GM12878 (cell line): Measurements from ENCODE around the gene UNKL. TPM values are rescaled to one million over a fixed set of nuclear protein-coding genes. Genes with fewer than 3 reads are reported as not detected.

Experiments
- ATAC-seq: fragments of 200-7000 bp; cut with Tn5 transposase; 3 replicates; pipeline ENCODE4 v1.9.1; 2020; ENCODE audit warnings: mild to moderate bottlenecking, moderate library complexity
- BruUV-seq: library from RNA; stranded (reverse); fragments of 400-500 nt; replicated peaks from 2 replicates; lab custom pipeline; 2021; lab: Mats Ljungman, UMichigan
- CTCF ChIA-PET: fragments of 300-600 bp; sonication (Branson Sonifier 250); formaldehyde crosslinking; extraction: SDS; loops from one replicate; lab custom pipeline; 2021; ENCODE audit warnings: inconsistent platforms; lab: Yijun Ruan, JAX
- POLR2A ChIA-PET: fragments of 350-600 bp; formaldehyde crosslinking; extraction: SDS; loops from one replicate; lab custom pipeline; 2021; ENCODE audit warnings: inconsistent platforms; lab: Charles Lee
- RAD21 ChIA-PET: fragments of 300-600 bp; sonication (Branson Sonifier 250); formaldehyde crosslinking; loops from one replicate; lab custom pipeline; 2023; ENCODE audit warnings: antibody characterized with exemption; ENCODE audit not compliant: unreplicated experiment; lab: Charles Lee
- SMC1A ChIA-PET: fragments of 300-600 bp; sonication (Branson Sonifier 250); formaldehyde crosslinking; loops from one replicate; lab custom pipeline; 2023; ENCODE audit not compliant: unreplicated experiment, uncharacterized antibody; lab: Charles Lee
- DNase-seq: peaks from one replicate; pipeline ENCODE4 v3.0.0-alpha.2; 2011; ENCODE audit warnings: low read depth, low spot score
- FAIRE-seq: peaks from 3 replicates; lab custom pipeline; 2011; peaks lifted over from hg19 to GRCh38; lab: Jason Lieb, UNC
- H2AFZ ChIP-seq: 2 replicates; pipeline ENCODE4 v1.6.0; 2011; ENCODE audit warnings: low read depth, low read length, control low read depth; ENCODE audit not compliant: control insufficient read depth
- H3K27ac ChIP-seq: 2 replicates; pipeline ENCODE4 v1.5.1; 2011; ENCODE audit warnings: control low read depth; ENCODE audit not compliant: control insufficient read depth, insufficient read depth
- H3K27me3 ChIP-seq, 2 experiments: replicated peaks in 1 of 2; 2 replicates each; pipeline versions ENCODE4 v1.6.0 to v1.6.1; 2011; ENCODE audit warnings: low read length in 1 of 2; ENCODE audit not compliant: control insufficient read depth in 2 of 2, insufficient read depth in 2 of 2
- H3K36me3 ChIP-seq, 2 experiments: 2 replicates each; pipeline ENCODE4 v1.5.1; 2011; ENCODE audit warnings: low read length in 1 of 2; ENCODE audit not compliant: control insufficient read depth in 2 of 2, insufficient read depth in 2 of 2
- H3K4me1 ChIP-seq: 2 replicates; pipeline ENCODE4 v1.6.1; 2011; ENCODE audit warnings: mild to moderate bottlenecking, low read length, moderate library complexity, mixed read lengths; ENCODE audit not compliant: control insufficient read depth, insufficient read depth
- H3K4me2 ChIP-seq: 2 replicates; pipeline ENCODE4 v1.6.0; 2011; ENCODE audit warnings: control low read depth; ENCODE audit not compliant: control insufficient read depth, insufficient read depth
- H3K4me3 ChIP-seq: fragments of 200-600 bp; sonication (generic); 2 replicates; pipeline ENCODE4 v1.5.1; 2016
- H3K79me2 ChIP-seq: 2 replicates; pipeline ENCODE4 v1.6.0; 2011; ENCODE audit warnings: low read length; ENCODE audit not compliant: control insufficient read depth, insufficient read depth
- H3K9ac ChIP-seq: 2 replicates; pipeline ENCODE4 v1.8.0; 2011; ENCODE audit warnings: low read length, control low read depth, mixed read lengths; ENCODE audit not compliant: control insufficient read depth, insufficient read depth
- H3K9me3 ChIP-seq: replicated peaks from 3 replicates; pipeline ENCODE4 v1.5.1; 2011; ENCODE audit warnings: mild to moderate bottlenecking, low read length; ENCODE audit not compliant: control insufficient read depth, insufficient read depth
- H4K20me1 ChIP-seq: 2 replicates; pipeline ENCODE4 v1.6.0; 2011; ENCODE audit not compliant: control insufficient read depth, insufficient read depth
- BCLAF1 ChIP-seq: fragments of 450-650 bp; IDR thresholded peaks from 2 replicates; pipeline ENCODE4 v1.6.1; 2017; ENCODE audit warnings: antibody characterized with exemption, mild to moderate bottlenecking, moderate library complexity
- FOS ChIP-seq: IDR thresholded peaks from 3 replicates; pipeline ENCODE4 v1.6.1; 2011; ENCODE audit warnings: borderline replicate concordance; ENCODE audit not compliant: insufficient read length; ENCODE audit errors: extremely low read depth
- HDGF ChIP-seq: fragments of 450-650 bp; IDR thresholded peaks from 2 replicates; pipeline ENCODE4 v1.6.1; 2016; ENCODE audit warnings: antibody characterized with exemption
- IRF3 ChIP-seq: fragments of 450-650 bp; IDR thresholded peaks from 2 replicates; pipeline ENCODE4 v1.6.1; 2014; ENCODE audit warnings: mild to moderate bottlenecking
- MEF2B ChIP-seq: fragments of 450-650 bp; IDR thresholded peaks from 2 replicates; pipeline ENCODE4 v1.6.1; 2018; ENCODE audit warnings: mild to moderate bottlenecking, moderate library complexity; ENCODE audit not compliant: partially characterized antibody, poor library complexity, severe bottlenecking
- POLR2A ChIP-seq: IDR thresholded peaks from 2 replicates; pipeline ENCODE4 v1.6.1; 2011; ENCODE audit warnings: low read depth, mild to moderate bottlenecking, low read length
- RAD21 ChIP-seq: IDR thresholded peaks from 2 replicates; pipeline ENCODE4 v1.6.1; 2011; ENCODE audit warnings: mild to moderate bottlenecking, low read depth, low read length, moderate library complexity; ENCODE audit not compliant: insufficient read depth
- RAD51 ChIP-seq: fragments of 450-650 bp; IDR thresholded peaks from 2 replicates; pipeline ENCODE4 v1.6.1; 2016; ENCODE audit warnings: moderate library complexity, mild to moderate bottlenecking, inconsistent platforms
- RB1 ChIP-seq: fragments of 450-650 bp; formaldehyde crosslinking; IDR thresholded peaks from 2 replicates; pipeline ENCODE4 v1.6.1; 2017; ENCODE audit warnings: mild to moderate bottlenecking, borderline replicate concordance
- SREBF2 ChIP-seq: IDR thresholded peaks from 2 replicates; pipeline ENCODE4 v1.6.1; 2012; ENCODE audit warnings: mild to moderate bottlenecking, low read length
- ZBED1 ChIP-seq: IDR thresholded peaks from 2 replicates; pipeline ENCODE4 v1.6.1; 2016; ENCODE audit warnings: borderline replicate concordance
- ZSCAN29 ChIP-seq: fragments of 450-650 bp; IDR thresholded peaks from 2 replicates; pipeline ENCODE4 v1.6.1; 2017; ENCODE audit warnings: mild to moderate bottlenecking, moderate library complexity
- WGBS: methylation state at CpG from one replicate; pipeline ENCODE4 v1.1.6; 2016; ENCODE audit warnings: low lambda C conversion rate; ENCODE audit not compliant: insufficient replicate concordance, insufficient coverage; ENCODE audit errors: missing lambda C conversion rate; 5-methylcytosine and 5-hydroxymethylcytosine counted together
- in situ Hi-C: fragments of 300-500 bp; cut with MboI; formaldehyde crosslinking; loops from 9 replicates; pipeline ENCODE4 v1.14.3; 2018; ENCODE audit warnings: mixed read lengths
- intact Hi-C: fragments of 100-400 bp; cut with micrococcal nuclease; formaldehyde crosslinking; loops from one replicate; pipeline ENCODE4 v1.14.2; 2022; ENCODE audit not compliant: unreplicated experiment
- polyA plus RNA-seq, 11 experiments: library from polyadenylated mRNA; depleted of rRNA in 4 of 11; unstranded in 6 of 11; stranded (reverse) in 5 of 11; fragments of >200 nt; fragmentation: Nextera tagmentation in 4 of 11; fragmentation: Illumina TruSeq in 1 of 11; extraction: Ambion mirVana in 4 of 11; extraction: Trizol in 1 of 11; gene quantifications; 1 replicate in 1 of 11; 2 replicates in 10 of 11; pipeline versions ENCODE4 v1.2.1 to v1.2.3, GENCODE V29; 2011 to 2016; ENCODE audit warnings: inconsistent platforms in 2 of 11, missing spikeins in 2 of 11, low read depth in 1 of 11
- total RNA-seq, 4 experiments: library from RNA; depleted of rRNA in 3 of 4; stranded (reverse); fragments of >200 nt in 3 of 4; fragmentation: Illumina TruSeq in 1 of 4; extraction: Trizol in 1 of 4; gene quantifications; 2 replicates each; pipeline versions ENCODE4 v1.2.1 to v1.2.3, GENCODE V29; 2013 to 2021
- TF ChIP-seq, protein P1 (sequence below): IDR thresholded peaks from 2 replicates; pipeline ENCODE4 v1.6.1; 2012; ENCODE audit warnings: low read length, inconsistent platforms
- TF ChIP-seq, protein P2 (sequence below): fragments of 450-650 bp; IDR thresholded peaks from 2 replicates; pipeline ENCODE4 v1.6.1; 2017; ENCODE audit warnings: mild to moderate bottlenecking

The UNKL gene
- total and polyA plus RNA-seq, 10 of the 15 experiments (the other 5 are each of a cell fraction or from before 2014, with no cell fraction given) = 0.40 to 21.6 (median 9.1) TPM

DNA sequence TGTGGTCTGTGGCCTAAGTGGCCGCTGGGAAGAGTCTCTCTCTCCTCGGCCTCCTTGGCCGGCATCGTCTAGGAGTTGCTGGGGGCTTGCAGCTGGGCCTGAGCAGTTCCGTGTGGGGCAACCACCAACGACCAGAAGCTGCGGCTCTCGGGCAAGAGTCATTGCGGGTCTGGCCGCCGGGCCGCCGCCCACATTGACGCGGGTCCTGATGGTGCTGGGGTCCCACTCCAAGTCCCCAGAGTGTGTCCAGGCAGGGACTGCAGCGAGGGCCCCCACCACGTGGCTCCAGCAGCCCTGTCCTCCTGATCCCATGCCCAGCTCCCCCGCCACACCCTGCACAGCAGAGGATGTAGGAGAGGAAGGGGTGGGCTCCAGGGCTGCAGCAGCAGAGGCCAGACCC is 30.9 kb downstream of the UNKL start:
- Histone ChIP-seq H4K20me1 (no peaks in the 10 kb centered on the region; the same call in 1 of the 2 replicates), H3K4me2 (no peak overlapping the region), H3K4me1 (peaks cover 1% of the 10 kb centered on the region; the same call in 1 of the 2 replicates), H2AFZ (no peak overlapping the region), H3K9ac (no peak overlapping the region), H3K27ac (no peak overlapping the region), H3K9me3 (no peaks in the 10 kb centered on the region), H3K4me3 (no peak overlapping the region), H3K27me3 (no peaks in the 10 kb centered on the region), H3K36me3 (peaks cover 0 to 2% of the 10 kb centered on the region in 2 experiments; a peak in 2 of 4 replicates), H3K79me2 (peaks cover 9% of the 10 kb centered on the region)
- TF ChIP-seq HDGF = no peak
- TF ChIP-seq, protein P1, sequence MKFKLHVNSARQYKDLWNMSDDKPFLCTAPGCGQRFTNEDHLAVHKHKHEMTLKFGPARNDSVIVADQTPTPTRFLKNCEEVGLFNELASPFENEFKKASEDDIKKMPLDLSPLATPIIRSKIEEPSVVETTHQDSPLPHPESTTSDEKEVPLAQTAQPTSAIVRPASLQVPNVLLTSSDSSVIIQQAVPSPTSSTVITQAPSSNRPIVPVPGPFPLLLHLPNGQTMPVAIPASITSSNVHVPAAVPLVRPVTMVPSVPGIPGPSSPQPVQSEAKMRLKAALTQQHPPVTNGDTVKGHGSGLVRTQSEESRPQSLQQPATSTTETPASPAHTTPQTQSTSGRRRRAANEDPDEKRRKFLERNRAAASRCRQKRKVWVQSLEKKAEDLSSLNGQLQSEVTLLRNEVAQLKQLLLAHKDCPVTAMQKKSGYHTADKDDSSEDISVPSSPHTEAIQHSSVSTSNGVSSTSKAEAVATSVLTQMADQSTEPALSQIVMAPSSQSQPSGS = no peak
- no peak for TF ChIP-seq RAD51
- no peak for TF ChIP-seq IRF3
- TF ChIP-seq POLR2A = no peak
- no peak for TF ChIP-seq SREBF2
- TF ChIP-seq FOS = no peak
- TF ChIP-seq ZSCAN29 = no peak
- TF ChIP-seq MEF2B = no peak
- TF ChIP-seq ZBED1 = no peak
- TF ChIP-seq BCLAF1 = no peak
- TF ChIP-seq RB1 = no peak
- no peak for TF ChIP-seq RAD21
- TF ChIP-seq, protein P2, sequence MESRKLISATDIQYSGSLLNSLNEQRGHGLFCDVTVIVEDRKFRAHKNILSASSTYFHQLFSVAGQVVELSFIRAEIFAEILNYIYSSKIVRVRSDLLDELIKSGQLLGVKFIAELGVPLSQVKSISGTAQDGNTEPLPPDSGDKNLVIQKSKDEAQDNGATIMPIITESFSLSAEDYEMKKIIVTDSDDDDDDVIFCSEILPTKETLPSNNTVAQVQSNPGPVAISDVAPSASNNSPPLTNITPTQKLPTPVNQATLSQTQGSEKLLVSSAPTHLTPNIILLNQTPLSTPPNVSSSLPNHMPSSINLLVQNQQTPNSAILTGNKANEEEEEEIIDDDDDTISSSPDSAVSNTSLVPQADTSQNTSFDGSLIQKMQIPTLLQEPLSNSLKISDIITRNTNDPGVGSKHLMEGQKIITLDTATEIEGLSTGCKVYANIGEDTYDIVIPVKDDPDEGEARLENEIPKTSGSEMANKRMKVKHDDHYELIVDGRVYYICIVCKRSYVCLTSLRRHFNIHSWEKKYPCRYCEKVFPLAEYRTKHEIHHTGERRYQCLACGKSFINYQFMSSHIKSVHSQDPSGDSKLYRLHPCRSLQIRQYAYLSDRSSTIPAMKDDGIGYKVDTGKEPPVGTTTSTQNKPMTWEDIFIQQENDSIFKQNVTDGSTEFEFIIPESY = no peak
- in situ Hi-C loops = no loop called here
- ATAC-seq (no peak), FAIRE-seq (no peak), DNase-seq (no peak)
- ChIA-PET SMC1A (interaction anchor here (0.7 kb wide), 1 partner anchor 45 kb away, joined by 3 read pairs; no protein-coding TSS in a partner anchor), CTCF (no interaction called here), RAD21 (interaction anchor here (0.7 kb wide), 1 partner anchor 854 kb away, joined by 3 read pairs; no protein-coding TSS in a partner anchor), POLR2A (no interaction called here)
- WGBS = 93% methylated on average over 18 of the region's 18 CpGs
- intact Hi-C loops = no loop called here
- no TSS peak for BruUV-seq
